H9 (cell line): ENCODE results near the gene TNIK. TPM values are rescaled to one million over a fixed set of nuclear protein-coding genes. Genes with fewer than 3 reads are reported as not detected.

Source experiments
- DNase-seq: peaks from one replicate; pipeline ENCODE4 v3.0.0-alpha.2; 2017
- H2AFZ ChIP-seq: one replicate; pipeline ENCODE4 v1.6.1; 2013; ENCODE audit warnings: mild to moderate bottlenecking, low read length, control low read depth, moderate library complexity
- H2AK5ac ChIP-seq: 2 replicates; pipeline ENCODE4 v1.6.1; 2013; ENCODE audit warnings: low read length, control low read depth, mixed read lengths; ENCODE audit not compliant: insufficient read length
- H2BK120ac ChIP-seq: one replicate; pipeline ENCODE4 v1.6.1; 2013; ENCODE audit warnings: low read depth, mild to moderate bottlenecking, low read length, control low read depth, inconsistent platforms; ENCODE audit not compliant: poor library complexity, severe bottlenecking
- H2BK12ac ChIP-seq: 2 replicates; pipeline ENCODE4 v1.6.1; 2013; ENCODE audit warnings: low read length, control low read depth, mixed read lengths, low read depth; ENCODE audit not compliant: insufficient read length
- H2BK15ac ChIP-seq: 2 replicates; pipeline ENCODE4 v1.6.1; 2013; ENCODE audit warnings: low read depth, low read length, control low read depth
- H2BK20ac ChIP-seq: one replicate; pipeline ENCODE4 v1.6.1; 2013; ENCODE audit warnings: low read depth, mild to moderate bottlenecking, low read length, control low read depth, inconsistent platforms; ENCODE audit not compliant: poor library complexity, severe bottlenecking
- H2BK5ac ChIP-seq: 2 replicates; pipeline ENCODE4 v1.6.1; 2013; ENCODE audit warnings: low read length, control low read depth, mixed read lengths; ENCODE audit not compliant: insufficient read length
- H3K14ac ChIP-seq: 2 replicates; pipeline ENCODE4 v1.6.1; 2013; ENCODE audit warnings: low read length, control low read depth; ENCODE audit not compliant: insufficient read depth
- H3K18ac ChIP-seq: 2 replicates; pipeline ENCODE4 v1.6.1; 2013; ENCODE audit warnings: low read depth, mild to moderate bottlenecking, mixed read lengths, low read length, control low read depth; ENCODE audit not compliant: insufficient read length
- H3K23ac ChIP-seq: 2 replicates; pipeline ENCODE4 v1.6.1; 2013; ENCODE audit warnings: low read length, control low read depth, mixed read lengths, low read depth; ENCODE audit not compliant: insufficient read length
- H3K23me2 ChIP-seq: 2 replicates; pipeline ENCODE4 v1.6.1; 2013; ENCODE audit warnings: low read depth, mild to moderate bottlenecking, mixed read lengths, low read length, control low read depth; ENCODE audit not compliant: insufficient read length, poor library complexity, severe bottlenecking
- H3K27ac ChIP-seq: 2 replicates; pipeline ENCODE4 v1.5.1; 2013; ENCODE audit warnings: low read length, control low read depth, mixed read lengths, low read depth; ENCODE audit not compliant: insufficient read length
- H3K27me3 ChIP-seq: 2 replicates; pipeline ENCODE4 v1.6.1; 2013; ENCODE audit warnings: low read length, control low read depth, inconsistent platforms; ENCODE audit not compliant: insufficient read depth
- H3K4ac ChIP-seq: 2 replicates; pipeline ENCODE4 v1.6.1; 2013; ENCODE audit warnings: low read depth, mild to moderate bottlenecking, control low read depth, inconsistent platforms, low read length, moderate library complexity
- H3K4me1 ChIP-seq: 2 replicates; pipeline ENCODE4 v1.6.1; 2013; ENCODE audit warnings: low read length, control low read depth, inconsistent platforms; ENCODE audit not compliant: insufficient read depth
- H3K4me2 ChIP-seq: 2 replicates; pipeline ENCODE4 v1.6.1; 2013; ENCODE audit warnings: low read length, control low read depth, mixed read lengths; ENCODE audit not compliant: insufficient read length, insufficient read depth
- H3K56ac ChIP-seq: 2 replicates; pipeline ENCODE4 v1.6.1; 2013; ENCODE audit warnings: low read depth, mild to moderate bottlenecking, mixed read lengths, low read length, control low read depth; ENCODE audit not compliant: insufficient read length
- H3K79me1 ChIP-seq: 2 replicates; pipeline ENCODE4 v1.6.1; 2013; ENCODE audit warnings: low read depth, mild to moderate bottlenecking, moderate library complexity, low read length, control low read depth, inconsistent platforms; ENCODE audit not compliant: insufficient read depth, poor library complexity, severe bottlenecking
- H3K79me2 ChIP-seq: 2 replicates; pipeline ENCODE4 v1.6.1; 2013; ENCODE audit warnings: low read length, control low read depth, inconsistent platforms; ENCODE audit not compliant: insufficient read depth
- H3K9ac ChIP-seq: 2 replicates; pipeline ENCODE4 v1.6.1; 2013; ENCODE audit warnings: low read length, control low read depth, mixed read lengths; ENCODE audit not compliant: insufficient read length; ENCODE audit errors: extremely low read depth
- H3K9me3 ChIP-seq: one replicate; pipeline ENCODE4 v1.6.1; 2013; ENCODE audit warnings: low read depth, low read length, inconsistent platforms; ENCODE audit not compliant: control insufficient read depth
- H3T11ph ChIP-seq: one replicate; pipeline ENCODE4 v1.6.1; 2013; ENCODE audit warnings: mild to moderate bottlenecking, low read length, control low read depth, inconsistent platforms
- H4K20me1 ChIP-seq: one replicate; pipeline ENCODE4 v1.6.1; 2013; ENCODE audit not compliant: control insufficient read depth, insufficient read length, insufficient read depth
- H4K5ac ChIP-seq: 2 replicates; pipeline ENCODE4 v1.6.1; 2013; ENCODE audit warnings: low read depth, mild to moderate bottlenecking, mixed read lengths, low read length, control low read depth; ENCODE audit not compliant: insufficient read length
- H4K8ac ChIP-seq: replicated peaks from 2 replicates; pipeline ENCODE4 v1.6.1; 2013; ENCODE audit warnings: low read length, control low read depth, mixed read lengths, low read depth; ENCODE audit not compliant: insufficient read length
- H4K91ac ChIP-seq: 2 replicates; pipeline ENCODE4 v1.6.1; 2013; ENCODE audit warnings: low read depth, mild to moderate bottlenecking, moderate library complexity, mixed read lengths, low read length, control low read depth; ENCODE audit not compliant: insufficient read length
- H3K27ac Mint-ChIP-seq, 3 experiments: 2 replicates in 2 of 3; 3 replicates in 1 of 3; pipeline ENCODE4 v1.8.0; 2020 to 2021; ENCODE audit warnings: mixed read lengths in 3 of 3, mild to moderate bottlenecking in 1 of 3, moderate library complexity in 1 of 3
- H3K27me3 Mint-ChIP-seq: 2 replicates; pipeline ENCODE4 v1.8.0; 2021; ENCODE audit warnings: low read depth, mild to moderate bottlenecking, moderate library complexity, mixed read lengths
- H3K36me3 Mint-ChIP-seq, 3 experiments: 2 replicates in 2 of 3; 3 replicates in 1 of 3; pipeline ENCODE4 v1.8.0; 2020 to 2021; ENCODE audit warnings: low read depth in 3 of 3, mixed read lengths in 3 of 3; ENCODE audit not compliant: insufficient read depth in 1 of 3
- H3K4me1 Mint-ChIP-seq, 2 experiments: 2 replicates each; pipeline ENCODE4 v1.8.0; 2020; ENCODE audit warnings: mixed read lengths in 2 of 2
- H3K4me3 Mint-ChIP-seq, 2 experiments: 2 replicates in 1 of 2; 3 replicates in 1 of 2; pipeline ENCODE4 v1.8.0; 2020 to 2021; ENCODE audit warnings: mild to moderate bottlenecking in 2 of 2, mixed read lengths in 2 of 2, moderate library complexity in 1 of 2
- H3K9me3 Mint-ChIP-seq, 2 experiments: 2 replicates in 1 of 2; 3 replicates in 1 of 2; pipeline ENCODE4 v1.8.0; 2020; ENCODE audit warnings: mild to moderate bottlenecking in 2 of 2, mixed read lengths in 2 of 2, moderate library complexity in 1 of 2
- WGBS: extraction: QIAGEN DNeasy Blood & Tissue Kit; methylation state at CpG from one replicate; pipeline ENCODE4 v1.1.7; 2013; ENCODE audit warnings: missing lambda C conversion rate, low lambda C conversion rate, mixed read lengths; ENCODE audit not compliant: insufficient read length; ENCODE audit errors: extremely low coverage; 5-methylcytosine and 5-hydroxymethylcytosine counted together
- total RNA-seq: library from RNA; stranded (reverse); gene quantifications from 2 replicates; pipeline ENCODE4 v1.2.1, GENCODE V29; 2021
- TF ChIP-seq, protein P1 (sequence below): fragments of 200-600 bp; sonication (generic); conservative IDR thresholded peaks from 3 replicates; pipeline ENCODE4 v1.8.0; 2021; ENCODE audit warnings: antibody characterized with exemption, mild to moderate bottlenecking

Gene TNIK
- total RNA-seq, 1 experiment from 2014 or later = 15.9 TPM

DNA sequence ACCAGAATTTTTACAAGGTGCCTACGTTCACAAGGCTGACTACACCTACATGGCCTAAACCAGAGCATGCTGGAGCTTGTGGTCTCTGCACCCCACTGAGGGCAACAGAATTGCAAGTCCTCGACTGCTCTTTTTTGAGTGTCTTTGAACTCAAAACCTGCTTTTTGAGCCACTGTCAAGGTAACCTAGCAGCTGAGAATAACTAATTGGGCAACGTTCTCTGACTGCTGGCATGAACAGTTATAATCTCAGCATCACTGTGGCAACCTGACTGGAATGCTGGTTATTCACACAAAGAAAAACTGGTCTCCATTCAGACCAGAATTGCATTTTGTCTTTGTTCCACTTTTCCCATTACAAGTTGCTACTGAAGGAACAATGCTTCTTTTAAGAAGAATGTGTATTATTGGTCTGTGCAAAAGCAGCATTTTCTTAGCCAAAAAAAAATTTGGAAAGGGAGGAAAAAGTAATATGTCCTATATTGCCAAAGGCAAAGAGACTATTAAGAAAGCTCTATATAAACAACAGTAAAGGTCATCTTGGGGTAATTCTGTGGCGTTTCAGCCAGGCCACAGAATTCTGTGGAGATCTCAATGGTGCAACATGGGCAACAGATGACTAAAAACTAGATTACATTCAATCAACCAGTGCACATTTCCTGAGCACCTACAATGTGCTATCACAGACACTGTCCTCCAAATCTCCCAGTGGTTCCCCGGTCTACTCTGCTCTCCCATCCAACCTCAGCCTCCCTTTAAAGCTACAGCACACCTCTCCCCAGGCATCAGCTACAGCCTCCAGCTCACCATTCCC is 76.8 kb downstream of the TNIK start:
- no peak overlapping the region for H3K9ac ChIP-seq
- no peak overlapping the region for H2AFZ ChIP-seq
- no peaks in the 10 kb centered on the region for H3K9me3 ChIP-seq
- no peaks in the 10 kb centered on the region for H3K36me3 Mint-ChIP-seq
- no peaks in the 10 kb centered on the region for H3K9me3 Mint-ChIP-seq
- H4K5ac ChIP-seq = no peak overlapping the region
- peaks cover 44 to 61% of the 10 kb centered on the region in 2 experiments for H3K4me1 Mint-ChIP-seq
- no peak overlapping the region for H4K8ac ChIP-seq
- no peak overlapping the region for H3K18ac ChIP-seq
- H3K4ac ChIP-seq = no peak overlapping the region
- H3K27ac Mint-ChIP-seq = peak overlapping the region in 2 of 3 experiments; percentile 45 to 74; a peak in 5 of 7 replicates
- H3K27ac ChIP-seq = no peak overlapping the region
- no peak overlapping the region for H2BK20ac ChIP-seq
- no peaks in the 10 kb centered on the region for H3K27me3 Mint-ChIP-seq
- H3K79me2 ChIP-seq = peaks cover 6% of the 10 kb centered on the region; the same call in 1 of the 2 replicates
- no peak overlapping the region for H4K91ac ChIP-seq
- H2BK15ac ChIP-seq = no peak overlapping the region
- H3K79me1 ChIP-seq = no peaks in the 10 kb centered on the region
- H3K23me2 ChIP-seq = no peaks in the 10 kb centered on the region
- H3T11ph ChIP-seq = no peak overlapping the region
- no peak overlapping the region for H2BK5ac ChIP-seq
- H2BK12ac ChIP-seq = no peak overlapping the region
- DNase-seq = no peak
- no peaks in the 10 kb centered on the region for H4K20me1 ChIP-seq
- peak overlapping the region; percentile 38 for H3K4me2 ChIP-seq
- no peak overlapping the region for H3K23ac ChIP-seq
- H2BK120ac ChIP-seq = no peak overlapping the region
- H3K27me3 ChIP-seq = no peaks in the 10 kb centered on the region
- peak overlapping the region in 1 of 2 experiments; percentile 27; a peak in 2 of 5 replicates for H3K4me3 Mint-ChIP-seq
- H2AK5ac ChIP-seq = no peak overlapping the region
- no peak overlapping the region for H3K56ac ChIP-seq
- peaks cover 29% of the 10 kb centered on the region for H3K4me1 ChIP-seq
- no CpG with 5 or more reads among the region's 5 CpGs for WGBS
- H3K14ac ChIP-seq = no peak overlapping the region
- TF ChIP-seq, protein P1, sequence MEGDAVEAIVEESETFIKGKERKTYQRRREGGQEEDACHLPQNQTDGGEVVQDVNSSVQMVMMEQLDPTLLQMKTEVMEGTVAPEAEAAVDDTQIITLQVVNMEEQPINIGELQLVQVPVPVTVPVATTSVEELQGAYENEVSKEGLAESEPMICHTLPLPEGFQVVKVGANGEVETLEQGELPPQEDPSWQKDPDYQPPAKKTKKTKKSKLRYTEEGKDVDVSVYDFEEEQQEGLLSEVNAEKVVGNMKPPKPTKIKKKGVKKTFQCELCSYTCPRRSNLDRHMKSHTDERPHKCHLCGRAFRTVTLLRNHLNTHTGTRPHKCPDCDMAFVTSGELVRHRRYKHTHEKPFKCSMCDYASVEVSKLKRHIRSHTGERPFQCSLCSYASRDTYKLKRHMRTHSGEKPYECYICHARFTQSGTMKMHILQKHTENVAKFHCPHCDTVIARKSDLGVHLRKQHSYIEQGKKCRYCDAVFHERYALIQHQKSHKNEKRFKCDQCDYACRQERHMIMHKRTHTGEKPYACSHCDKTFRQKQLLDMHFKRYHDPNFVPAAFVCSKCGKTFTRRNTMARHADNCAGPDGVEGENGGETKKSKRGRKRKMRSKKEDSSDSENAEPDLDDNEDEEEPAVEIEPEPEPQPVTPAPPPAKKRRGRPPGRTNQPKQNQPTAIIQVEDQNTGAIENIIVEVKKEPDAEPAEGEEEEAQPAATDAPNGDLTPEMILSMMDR = no peak
